Testis (tissue), 2 donors: ENCODE results near the gene ANO10.

Source experiments
- POLR2A ChIP-seq: fragments of 450-650 bp; IDR thresholded peaks from one replicate; pipeline ENCODE4 v1.6.1; 2017; ENCODE audit warnings: antibody characterized with exemption, mild to moderate bottlenecking, moderate library complexity
- TF ChIP-seq, protein P1 (sequence below), 3 experiments: fragments of 450-650 bp in 2 of 3; fragments of 200-600 bp in 1 of 3; sonication (generic) in 1 of 3; IDR thresholded peaks; one replicate each; pipeline ENCODE4 v1.5.1; 2016 to 2019; ENCODE audit warnings: antibody characterized with exemption in 3 of 3, mild to moderate bottlenecking in 2 of 3, moderate library complexity in 1 of 3

DNA sequence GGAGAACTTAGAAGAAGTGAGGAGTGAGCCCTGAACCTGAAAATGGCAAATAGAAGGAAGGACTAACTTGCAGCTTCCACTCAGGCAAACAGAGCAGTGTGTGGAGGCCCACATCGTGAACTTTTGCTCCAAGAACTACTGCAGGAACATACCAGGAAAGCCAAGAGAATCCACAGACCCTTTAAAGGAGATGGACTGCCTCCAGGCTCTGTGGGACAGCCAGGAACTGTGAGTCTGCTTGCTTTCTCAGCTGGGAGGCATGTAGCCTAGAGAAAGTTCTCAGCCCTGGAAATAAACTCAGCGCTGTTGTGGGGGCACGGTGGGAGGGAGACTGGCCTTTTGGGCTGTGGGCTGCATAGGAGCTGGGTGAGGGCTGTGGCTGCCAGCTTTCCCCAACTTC is 242.5 kb downstream of the ANO10 start:
- TF ChIP-seq, protein P1, sequence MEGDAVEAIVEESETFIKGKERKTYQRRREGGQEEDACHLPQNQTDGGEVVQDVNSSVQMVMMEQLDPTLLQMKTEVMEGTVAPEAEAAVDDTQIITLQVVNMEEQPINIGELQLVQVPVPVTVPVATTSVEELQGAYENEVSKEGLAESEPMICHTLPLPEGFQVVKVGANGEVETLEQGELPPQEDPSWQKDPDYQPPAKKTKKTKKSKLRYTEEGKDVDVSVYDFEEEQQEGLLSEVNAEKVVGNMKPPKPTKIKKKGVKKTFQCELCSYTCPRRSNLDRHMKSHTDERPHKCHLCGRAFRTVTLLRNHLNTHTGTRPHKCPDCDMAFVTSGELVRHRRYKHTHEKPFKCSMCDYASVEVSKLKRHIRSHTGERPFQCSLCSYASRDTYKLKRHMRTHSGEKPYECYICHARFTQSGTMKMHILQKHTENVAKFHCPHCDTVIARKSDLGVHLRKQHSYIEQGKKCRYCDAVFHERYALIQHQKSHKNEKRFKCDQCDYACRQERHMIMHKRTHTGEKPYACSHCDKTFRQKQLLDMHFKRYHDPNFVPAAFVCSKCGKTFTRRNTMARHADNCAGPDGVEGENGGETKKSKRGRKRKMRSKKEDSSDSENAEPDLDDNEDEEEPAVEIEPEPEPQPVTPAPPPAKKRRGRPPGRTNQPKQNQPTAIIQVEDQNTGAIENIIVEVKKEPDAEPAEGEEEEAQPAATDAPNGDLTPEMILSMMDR (IDR thresholded peaks at IDR 0.05) = no peak
- no peak for TF ChIP-seq POLR2A
